ENCODE data around the gene MAD2L2.
A peak's percentile ranks its signal among the peaks of the same experiment; 100 is the strongest.

Gene MAD2L2

DNA sequence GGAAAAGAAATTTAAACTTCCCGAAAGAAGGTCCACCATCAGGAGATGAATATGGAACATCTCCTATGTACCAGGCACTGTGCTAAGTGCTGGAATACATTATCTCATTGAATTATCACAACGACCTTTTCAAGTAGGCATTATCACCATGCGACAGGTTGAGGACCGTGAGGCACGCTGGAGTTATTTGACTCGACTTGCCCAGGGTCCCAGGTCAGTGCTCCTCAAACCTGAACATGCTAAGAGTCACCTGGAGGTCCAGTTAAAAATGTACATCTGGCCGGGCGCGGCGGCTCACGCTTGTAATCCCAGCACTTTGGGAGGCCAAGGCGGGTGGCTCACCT, 39.1 kb upstream of the MAD2L2 start:
- TF ChIP-seq CREB1 (IDR thresholded peaks at IDR 0.05; ENCODE audit: low read depth) (no peak), EP300 (IDR thresholded peaks at IDR 0.05; ENCODE audit: borderline replicate concordance) (no peak), RAD21 (IDR thresholded peaks at IDR 0.05; ENCODE audit: low read depth) (no peak), EGR1 (IDR thresholded peaks at IDR 0.05) (no peak)

- TF ChIP-seq EP300 (IDR thresholded peaks at IDR 0.05; ENCODE audit: borderline replicate concordance) = no peak
- no peak for TF ChIP-seq USF1 (IDR thresholded peaks at IDR 0.05)
- TF ChIP-seq NFIC (IDR thresholded peaks at IDR 0.05) = no peak
- TF ChIP-seq TCF12 (IDR thresholded peaks at IDR 0.05; ENCODE audit: low read depth) = no peak
- TF ChIP-seq, protein P1, sequence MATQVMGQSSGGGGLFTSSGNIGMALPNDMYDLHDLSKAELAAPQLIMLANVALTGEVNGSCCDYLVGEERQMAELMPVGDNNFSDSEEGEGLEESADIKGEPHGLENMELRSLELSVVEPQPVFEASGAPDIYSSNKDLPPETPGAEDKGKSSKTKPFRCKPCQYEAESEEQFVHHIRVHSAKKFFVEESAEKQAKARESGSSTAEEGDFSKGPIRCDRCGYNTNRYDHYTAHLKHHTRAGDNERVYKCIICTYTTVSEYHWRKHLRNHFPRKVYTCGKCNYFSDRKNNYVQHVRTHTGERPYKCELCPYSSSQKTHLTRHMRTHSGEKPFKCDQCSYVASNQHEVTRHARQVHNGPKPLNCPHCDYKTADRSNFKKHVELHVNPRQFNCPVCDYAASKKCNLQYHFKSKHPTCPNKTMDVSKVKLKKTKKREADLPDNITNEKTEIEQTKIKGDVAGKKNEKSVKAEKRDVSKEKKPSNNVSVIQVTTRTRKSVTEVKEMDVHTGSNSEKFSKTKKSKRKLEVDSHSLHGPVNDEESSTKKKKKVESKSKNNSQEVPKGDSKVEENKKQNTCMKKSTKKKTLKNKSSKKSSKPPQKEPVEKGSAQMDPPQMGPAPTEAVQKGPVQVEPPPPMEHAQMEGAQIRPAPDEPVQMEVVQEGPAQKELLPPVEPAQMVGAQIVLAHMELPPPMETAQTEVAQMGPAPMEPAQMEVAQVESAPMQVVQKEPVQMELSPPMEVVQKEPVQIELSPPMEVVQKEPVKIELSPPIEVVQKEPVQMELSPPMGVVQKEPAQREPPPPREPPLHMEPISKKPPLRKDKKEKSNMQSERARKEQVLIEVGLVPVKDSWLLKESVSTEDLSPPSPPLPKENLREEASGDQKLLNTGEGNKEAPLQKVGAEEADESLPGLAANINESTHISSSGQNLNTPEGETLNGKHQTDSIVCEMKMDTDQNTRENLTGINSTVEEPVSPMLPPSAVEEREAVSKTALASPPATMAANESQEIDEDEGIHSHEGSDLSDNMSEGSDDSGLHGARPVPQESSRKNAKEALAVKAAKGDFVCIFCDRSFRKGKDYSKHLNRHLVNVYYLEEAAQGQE (IDR thresholded peaks at IDR 0.05; ENCODE audit: low read depth) = no peak
- no peak for TF ChIP-seq ZBTB7A (IDR thresholded peaks at IDR 0.05; ENCODE audit: low read depth)
- no peak for TF ChIP-seq TEAD4 (IDR thresholded peaks at IDR 0.05)
- no peak for TF ChIP-seq CEBPB (IDR thresholded peaks at IDR 0.05)
- TF ChIP-seq CREB1 (IDR thresholded peaks at IDR 0.05; ENCODE audit: low read depth) = no peak
- no peak for TF ChIP-seq FOXM1 (IDR thresholded peaks at IDR 0.05; ENCODE audit: borderline replicate concordance, low read depth)
- TF ChIP-seq RAD21 (IDR thresholded peaks at IDR 0.05; ENCODE audit: low read depth) = peak; percentile 98
- peak; percentile 81 for TF ChIP-seq MAX (IDR thresholded peaks at IDR 0.05)
- no peak for TF ChIP-seq YY1 (IDR thresholded peaks at IDR 0.05; ENCODE audit: low read depth)
- TF ChIP-seq EGR1 (IDR thresholded peaks at IDR 0.05) = no peak
- no peak for TF ChIP-seq TAF1 (IDR thresholded peaks at IDR 0.05; ENCODE audit: low read depth)
Measured at GRCh38 chr1:11719313-11720032, 38.5 kb upstream of the MAD2L2 start.

DNA sequence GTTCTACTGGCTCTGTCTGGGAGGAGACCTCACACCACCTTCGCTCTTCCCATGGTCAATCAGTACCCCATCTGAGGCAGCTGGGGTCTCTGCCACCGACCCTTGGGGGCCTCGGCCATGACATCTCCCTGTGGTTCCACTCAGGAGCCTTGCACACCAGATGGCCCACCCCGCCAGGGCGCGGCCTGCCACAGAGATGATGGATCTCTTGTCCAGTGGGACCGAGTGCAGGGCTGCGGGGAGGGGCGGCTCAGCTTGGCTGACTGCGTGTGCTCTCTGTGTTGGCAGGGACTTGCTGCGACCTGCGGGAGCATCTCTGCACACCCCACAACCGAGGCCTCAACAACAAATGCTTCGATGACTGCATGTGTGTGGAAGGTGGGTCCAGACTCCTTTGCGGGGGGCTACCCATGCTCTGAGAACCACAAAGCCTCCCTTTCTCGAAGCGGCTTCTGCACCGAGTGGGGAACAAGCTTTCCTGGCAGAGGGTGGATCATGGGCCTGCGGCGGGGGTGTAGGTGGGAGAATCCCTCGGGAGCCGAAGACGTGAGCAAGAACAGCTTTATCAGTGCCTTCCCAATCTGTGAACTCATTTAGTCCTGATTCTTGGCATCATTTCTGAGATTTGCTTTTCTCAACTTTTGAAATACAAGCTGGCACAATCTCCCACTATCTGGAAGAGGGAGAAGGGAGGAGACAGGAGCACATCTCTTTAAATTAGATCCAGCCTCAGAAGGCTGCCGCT, 34.1 kb upstream of the MAD2L2 start:
- TF ChIP-seq CEBPB (IDR thresholded peaks at IDR 0.05) = no peak
- TF ChIP-seq EP300 (IDR thresholded peaks at IDR 0.05; ENCODE audit: borderline replicate concordance) = no peak
- no peak for TF ChIP-seq USF1 (IDR thresholded peaks at IDR 0.05)
- TF ChIP-seq TEAD4 (IDR thresholded peaks at IDR 0.05) = no peak

GRCh38 chr1:11713095-11713494, 32.1 kb upstream of the MAD2L2 start:
- peak; percentile 56 for TF ChIP-seq CEBPB (IDR thresholded peaks at IDR 0.05)
- TF ChIP-seq EGR1 (IDR thresholded peaks at IDR 0.05) = no peak
- no peak for TF ChIP-seq NFIC (IDR thresholded peaks at IDR 0.05)
- no peak for TF ChIP-seq RAD21 (IDR thresholded peaks at IDR 0.05; ENCODE audit: low read depth)
- TF ChIP-seq, protein P1 (IDR thresholded peaks at IDR 0.05; ENCODE audit: low read depth) = no peak

GRCh38 chr1:11712285-11712684, 31.3 kb upstream of the MAD2L2 start:
- TF ChIP-seq, protein P1 (IDR thresholded peaks at IDR 0.05; ENCODE audit: low read depth) = no peak
- no peak for TF ChIP-seq EGR1 (IDR thresholded peaks at IDR 0.05)

Measured in Ishikawa (cell line).